Fibroblast of peridontal ligament (primary cell): ENCODE measurements around the gene UBE2N.

Experiments
- DNase-seq: peaks from one replicate; pipeline ENCODE4 v3.0.0-alpha.2; 2010; ENCODE audit errors: extremely low read depth

The UBE2N gene

GRCh38 chr12:93356214-93356613 lies 85.5 kb downstream of the UBE2N start:
- DNase-seq: no peak
